Measurements from ENCODE around the gene SUGCT.
"Not testable (repeated sequence)": the region's sequence is repeated elsewhere in the genome, so short reads cannot be mapped to it uniquely, and the experiment has no call there.

Gene SUGCT

DNA sequence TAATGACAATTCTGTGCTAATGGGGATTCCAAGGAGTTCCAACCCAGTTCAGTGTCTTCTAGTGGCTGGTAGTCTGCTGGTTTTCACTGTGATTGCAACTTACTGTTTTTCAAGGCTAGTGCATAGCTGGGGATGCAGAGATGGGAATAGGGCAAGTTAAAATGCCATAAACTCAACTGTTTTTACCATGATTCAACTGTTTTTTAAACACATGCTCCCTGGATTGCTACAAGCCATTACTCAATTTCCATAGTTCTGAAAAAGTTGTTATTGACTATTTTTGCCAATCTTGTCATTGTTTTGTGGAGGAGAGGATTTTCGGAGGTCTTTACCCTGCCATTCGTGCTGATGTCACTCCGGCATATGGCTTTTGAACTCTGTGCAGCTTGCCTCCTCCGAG is 245.3 kb downstream of the SUGCT start:
- in situ Hi-C loops (cut with HindIII; ENCODE audit: low sequenced_read_pairs), result no loop called here

GRCh38 chr7:40382145-40382544 is 247.3 kb downstream of the SUGCT start:
- in situ Hi-C loops (cut with HindIII; ENCODE audit: low sequenced_read_pairs), result no loop called here

GRCh38 chr7:40393660-40394059 is 258.9 kb downstream of the SUGCT start:
- in situ Hi-C loops (cut with HindIII; ENCODE audit: low sequenced_read_pairs), result no loop called here

DNA sequence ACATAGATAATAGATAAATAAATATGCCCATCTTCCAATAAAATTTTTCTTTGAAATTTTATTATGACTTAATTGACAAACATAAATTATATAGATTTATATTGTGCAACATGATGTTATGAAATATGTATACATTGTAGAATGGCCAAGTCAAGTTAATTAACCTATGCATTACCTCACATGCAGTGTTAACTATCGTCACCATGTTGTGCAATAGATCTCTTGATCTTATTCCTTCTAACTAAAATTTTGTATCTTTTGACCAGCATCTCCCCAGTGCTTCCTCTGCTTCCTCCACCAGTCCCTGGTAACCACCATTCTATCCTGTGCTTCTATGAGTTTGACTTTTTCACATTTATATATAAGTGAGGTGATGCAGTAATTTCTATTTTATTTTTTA is 259.6 kb downstream of the SUGCT start:
- in situ Hi-C loops (cut with HindIII; ENCODE audit: low sequenced_read_pairs), result no loop called here

DNA sequence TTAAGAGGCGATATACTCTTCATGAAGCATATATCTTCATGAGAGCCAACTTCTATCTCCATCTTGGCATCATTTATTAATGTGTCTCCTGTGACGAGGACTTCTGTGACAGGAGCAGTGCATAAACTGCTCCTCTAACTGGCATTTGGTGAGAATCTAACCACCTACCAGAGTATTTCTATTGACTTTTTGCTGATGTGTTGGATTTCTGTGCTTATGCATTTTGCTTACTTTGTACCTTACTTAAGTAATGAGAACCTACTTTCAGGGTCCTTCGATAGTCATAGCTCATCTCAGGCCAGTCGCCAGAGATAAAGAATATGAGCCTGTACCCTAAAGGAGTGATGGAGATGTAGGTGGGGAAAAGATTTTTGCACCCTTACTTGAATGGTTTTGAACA is 265.7 kb downstream of the SUGCT start:
- in situ Hi-C loops (cut with HindIII; ENCODE audit: low sequenced_read_pairs), result loop anchor here (5.0 kb wide), 1 partner anchor 97 kb away; no protein-coding TSS in a partner anchor

GRCh38 chr7:40401406-40401805 is 266.6 kb downstream of the SUGCT start:
- in situ Hi-C loops (cut with HindIII; ENCODE audit: low sequenced_read_pairs), result loop anchor here (5.0 kb wide), 1 partner anchor 96 kb away; no protein-coding TSS in a partner anchor

DNA sequence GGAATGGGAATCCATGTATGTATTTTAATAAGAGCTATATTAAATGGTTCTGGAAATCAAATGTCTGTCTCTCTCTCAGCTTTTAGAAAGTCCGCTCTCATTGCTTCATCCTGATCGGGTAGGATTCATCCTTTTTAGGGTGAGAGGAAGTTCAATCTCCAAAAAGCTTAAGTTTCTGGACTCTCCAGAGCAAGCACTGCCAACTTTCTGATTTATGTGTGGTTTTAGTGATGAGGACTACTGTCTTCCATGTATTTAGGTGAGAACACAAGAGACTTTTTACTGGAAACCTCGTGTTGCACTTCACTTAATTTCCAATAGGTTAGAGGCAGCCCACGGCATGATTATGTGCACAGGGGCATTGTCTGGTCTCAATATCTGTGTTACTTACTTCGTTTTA is 267.9 kb downstream of the SUGCT start:
- in situ Hi-C loops (cut with HindIII; ENCODE audit: low sequenced_read_pairs), result loop anchor here (5.0 kb wide), 1 partner anchor 95 kb away; no protein-coding TSS in a partner anchor

DNA sequence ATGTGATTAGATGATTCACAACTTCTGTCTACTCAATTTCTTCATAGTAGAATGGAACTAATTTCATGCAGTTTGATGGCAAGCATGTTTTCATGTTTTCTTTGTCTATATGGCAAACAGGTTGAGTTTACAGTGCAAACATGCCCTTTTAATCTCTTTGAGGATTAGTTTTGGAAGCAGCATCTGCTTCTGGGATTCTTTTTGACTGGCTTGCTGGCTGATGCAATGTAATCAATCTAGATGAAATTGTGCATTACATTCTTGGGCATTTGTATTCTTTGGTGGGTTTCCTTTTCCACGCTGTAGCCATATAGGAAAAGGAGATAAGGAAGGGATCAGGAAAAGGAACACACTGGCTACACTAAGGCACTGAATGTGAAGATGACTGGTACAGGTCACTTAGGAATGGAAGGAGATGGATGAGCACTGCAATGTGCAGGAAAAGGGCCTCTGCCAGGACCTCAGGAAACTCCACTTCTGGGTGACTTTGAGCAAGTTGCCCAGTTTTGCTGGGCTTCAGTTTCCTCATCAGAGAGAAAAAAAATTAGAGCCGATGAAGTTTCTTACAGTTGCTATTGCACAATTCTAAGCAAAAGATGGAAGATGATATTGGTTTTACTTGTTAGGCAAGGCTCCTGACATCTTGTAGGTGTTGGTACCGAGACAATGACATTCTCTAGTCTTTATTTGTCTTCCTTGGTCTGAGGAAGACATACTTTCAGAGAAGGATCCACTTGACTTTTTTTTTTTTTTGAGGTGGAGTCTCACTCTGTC is 269.1 kb downstream of the SUGCT start:
- in situ Hi-C loops (cut with HindIII; ENCODE audit: low sequenced_read_pairs), result loop anchor here (5.0 kb wide), 1 partner anchor 93 kb away; no protein-coding TSS in a partner anchor

DNA sequence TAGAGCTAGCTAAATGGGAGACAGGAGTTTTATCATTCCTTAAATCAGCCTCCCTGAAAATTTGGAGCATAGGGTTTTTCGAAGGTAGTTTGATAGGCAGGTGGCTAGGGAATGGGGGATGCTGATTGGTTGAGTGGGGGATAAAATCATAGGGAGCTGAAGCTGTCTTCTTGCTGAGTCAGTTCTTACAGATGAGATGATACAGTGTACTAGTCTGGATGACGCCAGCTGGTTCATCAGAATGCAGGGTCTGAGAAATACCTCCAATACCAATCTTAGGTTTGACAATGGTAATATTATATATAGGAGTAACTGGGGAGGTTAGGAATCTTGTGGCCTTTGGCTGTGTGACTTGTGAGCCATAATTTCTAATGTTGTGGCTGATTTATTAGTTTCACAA is 271.2 kb downstream of the SUGCT start:
- in situ Hi-C loops (cut with HindIII; ENCODE audit: low sequenced_read_pairs), result loop anchor here (5.0 kb wide), 1 partner anchor 74 kb away; no protein-coding TSS in a partner anchor

DNA sequence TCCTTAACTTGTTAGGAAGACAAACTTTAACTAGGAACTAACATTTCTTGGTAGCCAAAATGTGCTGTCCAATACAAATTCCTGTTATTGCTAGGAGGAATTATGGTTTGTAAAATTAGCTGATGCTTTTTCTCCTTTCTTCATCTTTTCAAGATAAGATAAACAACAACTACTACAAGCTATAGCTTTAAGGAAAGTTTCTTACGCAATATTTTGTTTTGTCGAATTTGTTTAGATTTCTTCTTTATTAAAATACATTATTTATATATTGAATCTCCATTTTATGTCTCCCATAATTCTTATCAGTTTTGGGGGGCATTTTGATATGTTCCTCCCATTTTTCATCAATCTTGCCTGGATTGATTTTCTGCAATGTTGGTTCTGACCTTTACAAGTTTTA is 277.5 kb downstream of the SUGCT start:
- in situ Hi-C loops (cut with HindIII; ENCODE audit: low sequenced_read_pairs), result no loop called here

DNA sequence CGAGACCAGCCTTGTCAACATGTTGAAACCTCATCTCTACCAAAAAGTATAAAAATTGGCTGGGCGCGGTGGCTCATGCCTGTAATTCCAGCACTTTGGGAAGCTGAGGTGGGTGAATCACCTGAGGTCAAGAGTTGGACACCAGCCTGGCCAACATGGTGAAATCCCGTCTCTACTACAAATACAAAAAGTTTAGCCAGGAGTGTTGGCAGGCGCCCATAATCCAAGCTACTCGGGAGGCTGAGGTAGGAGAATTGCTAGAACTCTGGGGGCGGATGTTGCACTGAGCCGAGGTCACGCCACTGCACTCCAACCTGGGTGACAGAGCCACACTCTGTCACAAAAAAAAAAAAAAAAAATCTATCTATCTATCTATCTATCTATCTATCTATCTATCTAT is 279.9 kb downstream of the SUGCT start:
- in situ Hi-C loops (cut with HindIII; ENCODE audit: low sequenced_read_pairs), result not testable (repeated sequence)

GRCh38 chr7:40418448-40418847 is 283.6 kb downstream of the SUGCT start:
- in situ Hi-C loops (cut with HindIII; ENCODE audit: low sequenced_read_pairs), result no loop called here

GRCh38 chr7:40418983-40419382 is 284.2 kb downstream of the SUGCT start:
- in situ Hi-C loops (cut with HindIII; ENCODE audit: low sequenced_read_pairs), result no loop called here

DNA sequence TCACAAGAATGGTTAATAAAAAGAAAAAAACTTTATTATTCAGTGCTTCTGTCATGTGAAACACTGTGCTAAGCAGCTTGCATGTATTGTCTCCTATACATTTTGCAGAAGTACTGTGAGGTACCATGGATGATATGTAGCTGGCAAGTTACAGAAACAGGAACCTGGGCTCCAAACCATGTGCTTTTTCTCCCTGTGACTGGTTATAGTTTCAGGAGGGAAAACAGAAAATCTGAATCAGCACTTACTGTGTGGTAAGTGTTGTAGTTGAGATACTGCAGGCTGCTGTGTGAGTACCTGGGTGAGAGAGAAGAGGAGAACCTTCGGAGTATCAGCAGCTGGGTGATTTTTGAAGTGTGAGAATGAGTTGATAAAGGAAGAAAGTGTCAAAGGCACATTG is 285.0 kb downstream of the SUGCT start:
- in situ Hi-C loops (cut with HindIII; ENCODE audit: low sequenced_read_pairs), result no loop called here

GRCh38 chr7:40421433-40421832 is 286.6 kb downstream of the SUGCT start:
- in situ Hi-C loops (cut with HindIII; ENCODE audit: low sequenced_read_pairs), result no loop called here

DNA sequence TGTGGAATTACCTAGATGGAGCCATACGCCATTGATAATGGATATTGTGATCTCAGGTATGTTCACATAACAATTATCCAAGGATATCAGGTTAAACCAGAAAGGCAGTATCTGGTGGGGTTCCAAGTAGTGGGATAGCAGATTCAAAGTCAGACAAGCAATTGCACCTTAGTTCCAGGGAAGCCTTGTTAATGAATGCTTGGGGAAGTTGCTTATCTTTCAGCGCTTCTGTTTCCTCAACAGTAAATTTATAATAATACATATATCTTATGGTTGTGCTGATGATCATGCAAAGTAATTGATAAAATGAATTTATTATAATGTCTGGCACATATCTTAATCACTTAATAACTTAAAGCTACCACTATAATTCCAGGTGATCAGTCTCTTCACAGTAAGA is 290.9 kb downstream of the SUGCT start:
- in situ Hi-C loops (cut with HindIII; ENCODE audit: low sequenced_read_pairs), result no loop called here

DNA sequence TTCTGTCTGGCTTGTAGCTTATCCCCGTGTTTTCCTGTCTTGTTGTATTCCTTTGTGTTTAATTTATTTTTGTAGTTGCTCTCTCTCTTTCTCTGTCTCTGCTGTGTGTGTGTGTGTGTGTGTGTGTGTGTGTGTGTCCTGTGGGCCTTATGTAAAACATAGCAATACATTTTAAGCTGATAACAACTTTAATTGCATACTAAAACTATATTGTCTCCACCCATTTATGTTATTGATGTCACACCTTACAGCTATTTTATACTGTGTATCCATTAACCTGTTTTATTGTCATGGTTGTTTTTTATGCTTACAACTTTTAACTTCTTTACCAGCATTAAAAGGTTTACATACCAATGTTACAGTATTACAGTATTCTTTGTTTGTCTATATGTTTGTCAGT is 293.6 kb downstream of the SUGCT start:
- in situ Hi-C loops (cut with HindIII; ENCODE audit: low sequenced_read_pairs), result no loop called here

GRCh38 chr7:40429826-40430225 is 295.0 kb downstream of the SUGCT start:
- in situ Hi-C loops (cut with HindIII; ENCODE audit: low sequenced_read_pairs), result no loop called here

DNA sequence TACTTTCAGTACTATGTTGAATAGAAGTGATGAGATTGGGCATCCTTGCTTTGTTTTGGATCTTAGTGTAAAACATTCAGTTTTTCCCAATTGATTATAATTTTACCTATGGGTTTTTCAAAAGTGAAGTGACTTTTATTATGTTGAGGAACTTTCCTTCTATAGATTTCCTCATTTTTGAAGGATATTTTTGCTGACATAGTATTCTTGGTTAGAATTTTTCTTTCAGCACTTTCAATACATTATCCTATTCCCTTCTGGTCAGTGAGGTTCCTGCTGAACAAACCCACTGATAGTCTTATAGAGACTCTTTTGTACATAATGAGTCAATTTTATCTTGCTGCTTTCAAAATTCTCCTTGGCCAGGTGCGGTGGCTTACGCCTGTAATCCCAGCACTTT is 297.2 kb downstream of the SUGCT start:
- in situ Hi-C loops (cut with HindIII; ENCODE audit: low sequenced_read_pairs), result no loop called here

GRCh38 chr7:40436710-40437109 is 301.9 kb downstream of the SUGCT start:
- in situ Hi-C loops (cut with HindIII; ENCODE audit: low sequenced_read_pairs), result no loop called here

GRCh38 chr7:40437498-40437897 is 302.7 kb downstream of the SUGCT start:
- in situ Hi-C loops (cut with HindIII; ENCODE audit: low sequenced_read_pairs), result no loop called here

- in situ Hi-C loops (cut with HindIII; ENCODE audit: low sequenced_read_pairs), result no loop called here
Observed at GRCh38 chr7:40437936-40438634, 303.3 kb downstream of the SUGCT start.

All from endothelial cell of hepatic sinusoid (primary cell).